Right lobe of liver (tissue), 4 donors: ENCODE results near the gene MAST4.

Experiments used
- CTCF ChIP-seq, 4 donors: fragments of 200-600 bp in 3 of 4; fragments of 450-650 bp in 1 of 4; IDR thresholded peaks; one replicate each; pipeline versions ENCODE4 v1.5.1 to v1.8.0; 2016 to 2022; ENCODE audit warnings: antibody characterized with exemption in 4 of 4, mild to moderate bottlenecking in 2 of 4
- POLR2A ChIP-seq: fragments of 450-650 bp; IDR thresholded peaks from one replicate; pipeline ENCODE4 v1.6.1; 2017; ENCODE audit warnings: antibody characterized with exemption, mild to moderate bottlenecking
- donor health status: DM: no; HTN: no; CAD: no.
- donor health status: DM: no; HTN: no; CAD: no.
- donor health status: DM: no; HTN: yes; CAD: no.

- TF ChIP-seq CTCF (IDR thresholded peaks at IDR 0.05) (no peak), POLR2A (no peak)
Measured at GRCh38 chr5:66818304-66818934, 222.2 kb downstream of the MAST4 start.
